IPS-NIHi7 (cell line): ENCODE data around the gene TIMM10.

Experiments used
- DNase-seq: peaks from one replicate; pipeline ENCODE4 v3.0.0; 2012; ENCODE audit warnings: mixed read lengths; ENCODE audit errors: extremely low spot score

TIMM10 gene

GRCh38 chr11:57504511-57504910 lies 26.0 kb downstream of the TIMM10 start:
- no peak for DNase-seq

DNA sequence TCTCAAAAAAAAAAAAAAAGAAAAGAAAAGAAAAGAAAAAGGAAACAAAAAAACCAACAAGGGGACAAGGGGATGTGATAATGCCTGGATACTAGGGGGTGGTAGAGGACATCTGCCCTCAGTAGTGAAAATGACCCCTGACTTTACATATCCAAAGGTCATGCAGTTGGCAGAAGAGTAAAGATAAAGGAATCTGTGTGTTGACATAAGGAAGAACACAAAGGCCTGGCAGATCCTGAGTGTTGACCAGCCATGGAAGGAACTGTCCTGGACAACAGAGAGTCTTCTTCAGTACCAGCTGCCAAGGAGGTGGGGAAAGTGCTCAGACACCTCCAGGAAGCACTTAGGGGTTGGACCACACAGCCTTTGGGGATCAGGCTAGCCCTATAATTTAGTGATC lies 27.7 kb downstream of the TIMM10 start:
- no peak for DNase-seq

GRCh38 chr11:57502376-57502775 lies 28.2 kb downstream of the TIMM10 start:
- DNase-seq: no peak

DNA sequence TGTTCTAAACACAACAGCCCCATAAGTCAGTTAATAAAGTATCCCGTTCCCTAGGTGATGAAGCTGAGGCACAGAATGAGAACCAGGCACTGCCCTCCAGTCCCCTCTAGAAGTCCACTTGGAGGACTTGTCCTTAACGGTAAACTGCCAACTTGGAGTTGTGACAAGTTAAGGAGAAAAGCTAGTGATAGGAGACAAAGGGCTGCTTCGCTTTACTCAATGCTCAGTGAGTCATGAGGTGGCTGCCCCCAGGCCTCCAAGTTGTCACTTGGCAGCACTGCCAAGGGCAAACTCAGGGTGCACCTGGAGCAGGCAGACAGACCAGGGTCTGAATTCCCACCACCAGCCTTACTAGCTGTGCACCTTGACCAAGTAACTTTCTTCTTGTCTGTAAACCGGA lies 28.6 kb downstream of the TIMM10 start:
- no peak for DNase-seq

DNA sequence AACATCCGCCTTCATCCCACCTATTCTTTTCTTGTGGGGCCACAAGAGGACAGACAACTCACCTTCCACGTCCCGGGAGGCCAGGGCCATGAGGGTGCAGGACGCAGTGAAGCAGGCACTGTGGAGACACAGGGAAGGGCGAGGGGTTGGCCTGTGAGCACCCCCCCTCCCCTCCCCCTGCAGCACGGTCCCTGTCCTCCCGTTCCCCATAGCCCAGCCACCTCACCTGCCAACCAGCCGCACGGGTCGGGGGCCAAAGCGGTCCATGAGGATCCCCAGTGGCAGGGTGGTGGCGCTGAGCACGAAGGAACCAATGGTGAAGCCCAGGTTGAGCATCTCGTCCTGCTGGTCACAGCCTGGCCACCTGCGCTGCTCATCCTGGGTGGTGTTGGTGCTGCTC lies 29.6 kb downstream of the TIMM10 start:
- DNase-seq: no peak

DNA sequence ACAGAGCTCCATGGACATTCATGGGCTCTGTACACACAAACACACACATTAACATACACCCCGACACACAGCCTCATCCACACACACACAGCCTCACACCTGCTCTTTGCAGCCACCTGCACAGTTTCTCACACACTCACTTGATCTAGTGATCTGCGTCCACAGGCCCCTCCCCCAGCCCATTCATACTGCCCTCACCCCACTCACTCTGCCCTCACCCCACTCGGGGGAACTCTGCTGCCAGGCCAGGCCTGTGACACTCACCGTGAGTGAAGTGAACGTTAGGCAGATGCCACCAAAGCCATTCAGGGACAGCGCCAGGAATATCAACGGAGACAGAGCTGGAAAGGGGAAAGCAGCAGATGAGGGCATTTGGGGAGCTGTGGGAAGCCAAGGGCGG lies 30.0 kb downstream of the TIMM10 start:
- DNase-seq: no peak

- DNase-seq: no peak
Observed at GRCh38 chr11:57499983-57500461, 30.5 kb downstream of the TIMM10 start.

DNA sequence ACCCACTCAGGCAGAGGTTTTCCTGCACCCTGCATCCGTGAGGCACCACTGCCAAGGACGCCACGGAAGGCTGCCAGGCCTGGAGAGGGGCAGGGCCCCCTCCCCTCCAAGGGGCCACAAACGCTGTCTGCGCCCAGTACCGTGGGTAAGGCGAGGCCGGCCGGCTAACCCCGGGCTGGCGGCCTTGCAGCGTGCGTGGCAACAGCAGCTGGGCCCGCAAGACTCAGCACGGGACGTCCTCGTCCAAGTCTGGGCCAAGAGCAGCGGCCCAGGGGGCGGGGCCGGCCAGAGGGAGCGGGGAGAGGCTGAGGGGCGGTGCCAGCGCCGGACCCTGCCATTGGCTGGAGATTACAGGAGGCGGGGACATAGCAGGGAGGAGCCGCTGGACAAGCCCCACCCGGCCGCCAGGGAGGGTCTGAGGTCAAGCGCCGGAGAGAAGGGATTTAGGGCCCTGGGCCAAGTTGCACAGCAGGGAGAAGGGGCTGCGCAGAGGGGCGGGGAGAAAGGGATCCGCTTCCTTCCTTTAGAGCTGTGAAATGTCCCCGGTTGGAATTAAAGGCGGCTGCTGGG lies 31.1 kb downstream of the TIMM10 start:
- peak; percentile 100 for DNase-seq

DNA sequence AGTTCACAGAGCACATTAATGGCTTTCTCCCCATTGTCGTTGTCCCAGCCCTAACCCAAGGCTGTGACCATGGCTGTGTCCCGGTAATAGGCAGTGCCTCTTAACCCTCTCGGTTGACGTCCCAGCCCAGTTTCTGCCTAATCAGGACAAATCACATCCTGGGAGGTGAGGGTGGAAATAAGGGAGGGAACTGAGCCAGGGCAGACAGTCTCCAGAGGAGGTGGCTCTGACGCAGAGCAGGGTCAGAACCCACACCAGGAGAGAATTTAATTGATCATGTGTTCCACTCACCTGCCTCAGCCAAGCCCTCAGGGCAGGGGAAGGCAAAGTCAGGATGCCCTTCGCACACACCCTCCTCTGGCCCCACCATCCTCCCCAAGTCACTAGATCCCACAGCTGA lies 32.0 kb downstream of the TIMM10 start:
- DNase-seq: no peak

DNA sequence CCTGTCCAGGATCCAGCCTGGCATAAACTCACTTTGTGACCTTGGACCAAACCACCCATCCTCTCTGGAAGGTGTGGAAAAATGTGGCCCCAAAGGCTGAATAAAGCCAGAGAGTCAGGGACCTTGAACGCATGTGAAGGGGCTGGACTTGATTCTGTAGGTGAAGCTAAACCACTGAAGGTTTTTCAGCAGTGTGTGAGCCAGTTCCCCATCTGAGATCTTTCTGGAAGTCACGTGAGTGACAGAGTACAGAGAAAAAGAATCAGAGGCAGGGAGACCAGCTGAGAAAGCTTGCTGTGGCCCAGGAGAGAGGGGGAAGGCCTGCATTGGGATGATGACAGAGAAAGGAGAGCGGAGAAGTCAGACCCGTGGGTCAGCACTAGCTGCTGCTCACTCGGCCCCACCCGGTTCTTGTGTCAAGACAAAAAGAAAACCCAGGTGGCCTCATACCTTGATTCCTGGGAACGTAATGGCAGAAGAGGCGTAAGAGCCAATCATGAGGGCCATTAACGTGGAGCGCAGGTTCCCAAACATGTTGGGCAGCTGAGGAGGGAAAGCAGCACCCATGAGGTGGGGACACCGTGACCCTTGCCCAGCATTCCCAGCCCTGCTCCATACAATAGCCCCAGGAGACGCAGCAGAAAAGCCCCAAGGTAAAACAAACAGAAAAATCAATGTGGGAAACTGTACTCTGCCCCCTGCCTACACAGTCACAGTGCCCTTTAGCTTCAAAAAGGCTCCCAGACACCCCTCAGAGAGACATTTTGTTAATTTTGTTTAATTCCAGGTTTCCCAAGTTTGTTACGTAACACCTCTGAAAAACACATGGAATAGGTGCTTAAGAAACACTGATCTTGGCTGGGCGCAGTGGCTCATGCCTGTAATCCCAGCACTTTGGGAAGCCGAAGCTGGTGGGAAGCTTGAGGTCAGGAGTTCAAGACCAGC lies 33.0 kb downstream of the TIMM10 start:
- DNase-seq: no peak

GRCh38 chr11:57496109-57496820 lies 34.3 kb downstream of the TIMM10 start:
- no peak for DNase-seq

- DNase-seq: peak; percentile 86
Observed at GRCh38 chr11:57493507-57494503, 36.7 kb downstream of the TIMM10 start.

DNA sequence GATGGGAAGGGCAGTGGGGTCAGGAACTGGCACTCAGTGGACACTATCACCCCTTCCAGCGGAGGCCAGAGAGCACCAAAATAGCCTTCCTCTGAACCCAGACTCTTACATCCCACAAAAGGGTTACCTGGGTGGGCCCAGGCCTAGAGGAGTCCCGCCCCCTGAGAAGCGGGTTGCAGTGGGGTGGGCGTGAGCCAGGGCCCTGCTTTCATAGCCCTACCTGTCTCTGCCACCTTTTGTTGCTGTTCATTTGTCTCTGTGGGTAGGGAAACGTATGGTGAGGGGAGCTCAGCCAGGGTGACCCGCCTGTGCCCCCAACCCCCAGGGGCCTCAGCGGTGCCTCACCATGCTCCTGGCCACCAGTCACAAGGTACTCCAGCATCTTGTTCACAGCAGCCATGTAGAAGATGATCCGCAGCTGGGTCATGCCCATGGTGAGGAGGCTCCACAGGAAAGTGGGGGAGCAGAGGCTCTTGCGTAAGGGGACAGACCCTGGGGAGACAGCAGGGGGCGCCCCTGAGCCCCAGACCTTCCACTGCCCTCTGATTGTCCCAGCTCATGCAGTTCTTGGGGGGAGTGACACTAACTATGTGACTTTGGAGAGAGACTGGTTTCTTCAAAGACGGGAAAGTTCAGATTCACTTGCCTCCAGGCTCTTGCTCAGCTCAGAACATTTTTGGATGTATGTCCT lies 39.0 kb downstream of the TIMM10 start:
- peak; percentile 74 for DNase-seq

DNA sequence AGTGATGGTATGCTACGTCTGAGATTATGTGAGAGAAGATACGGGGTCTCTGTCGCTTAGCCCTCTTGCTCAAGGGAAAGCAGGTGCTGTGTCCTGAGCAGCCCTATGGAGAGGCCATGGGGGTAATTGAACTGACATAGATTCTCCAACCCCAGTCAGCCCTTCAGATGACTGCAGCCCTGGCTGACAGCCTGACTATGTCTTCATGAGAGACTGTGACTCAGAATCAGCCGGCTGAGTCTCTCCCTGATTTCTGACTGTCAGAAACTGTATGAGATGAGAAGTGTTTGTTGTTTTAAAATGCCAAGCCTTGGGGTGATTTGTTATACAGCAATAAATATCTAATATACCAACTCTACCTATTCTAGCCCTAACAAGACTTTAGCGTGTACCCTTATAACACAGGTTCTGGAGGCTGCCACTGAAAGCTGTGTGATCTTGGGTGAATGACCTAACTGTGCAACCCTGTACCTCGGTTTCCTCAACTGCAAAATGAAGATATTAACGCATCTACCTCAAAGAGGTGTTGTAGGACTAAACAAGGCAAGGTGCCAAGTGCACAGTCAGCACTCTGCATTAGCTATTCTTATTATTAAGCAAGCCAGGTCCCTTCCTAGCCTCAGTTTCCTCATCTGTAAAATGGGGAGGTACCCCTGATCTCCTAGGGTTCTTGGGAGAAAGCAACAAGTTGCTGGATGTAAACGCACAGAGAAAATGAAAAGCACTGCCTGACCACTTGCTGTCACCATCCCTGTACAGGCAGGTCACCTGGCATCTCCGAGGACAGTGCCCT lies 39.9 kb downstream of the TIMM10 start:
- DNase-seq: no peak

DNA sequence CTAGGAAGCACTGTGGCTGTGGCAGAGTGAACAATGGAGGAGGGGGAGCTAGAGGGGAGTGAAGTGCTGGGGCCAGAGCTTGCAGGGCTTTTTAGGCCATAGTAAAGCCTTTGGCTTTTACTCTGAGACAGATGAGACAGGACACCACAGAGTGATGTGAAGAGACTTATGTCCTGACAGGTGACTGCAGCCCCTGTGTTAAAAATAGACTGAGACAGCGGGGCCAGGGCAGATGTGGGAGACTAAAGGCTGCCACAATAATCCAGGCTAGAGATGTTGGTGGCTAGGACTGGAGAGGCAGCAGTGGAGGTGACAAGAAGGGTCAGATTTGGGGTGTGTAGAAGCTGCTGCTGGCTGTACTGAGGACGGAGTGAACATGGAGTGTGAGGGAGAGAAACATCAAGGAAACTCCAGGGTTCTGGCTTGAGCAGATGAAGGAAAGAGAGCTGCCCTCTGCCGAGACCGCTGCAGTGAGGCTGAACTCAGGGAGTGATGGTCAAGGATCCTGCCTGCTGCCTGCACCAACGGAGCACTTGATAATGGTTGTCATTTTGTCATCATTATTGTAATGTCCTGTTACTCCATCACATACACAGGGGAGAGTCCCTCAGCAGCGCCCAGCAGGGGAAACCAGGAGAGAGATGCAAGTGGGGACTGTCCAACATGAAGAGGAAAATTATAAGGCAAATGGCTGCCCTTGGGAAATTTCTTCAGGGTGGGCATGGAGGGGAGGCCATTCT lies 42.5 kb downstream of the TIMM10 start:
- no peak for DNase-seq

GRCh38 chr11:57487021-57487778 lies 43.4 kb downstream of the TIMM10 start:
- DNase-seq: no peak

- DNase-seq: no peak
Observed at GRCh38 chr11:57485217-57485990, 45.1 kb downstream of the TIMM10 start.
